Endodermal cell (in vitro differentiated cells): Measurements from ENCODE around the gene PLEKHA5. TPM values are rescaled to one million over a fixed set of nuclear protein-coding genes. Genes with fewer than 3 reads are reported as not detected.

Experiments
- DNase-seq: peaks from one replicate; pipeline ENCODE4 v3.0.0-alpha.2; 2017
- H3K27ac ChIP-seq: 2 replicates; pipeline ENCODE4 v1.5.1; 2013; ENCODE audit warnings: mild to moderate bottlenecking, low read depth, low read length, moderate library complexity
- H3K27me3 ChIP-seq: 2 replicates; pipeline ENCODE4 v1.6.1; 2013; ENCODE audit warnings: mild to moderate bottlenecking, low read length, moderate library complexity; ENCODE audit not compliant: insufficient read depth, control insufficient read depth, poor library complexity, severe bottlenecking
- H3K36me3 ChIP-seq: 2 replicates; pipeline ENCODE4 v1.7.0; 2013; ENCODE audit warnings: mild to moderate bottlenecking, low read length, moderate library complexity; ENCODE audit not compliant: control insufficient read depth, insufficient read depth
- H3K4me1 ChIP-seq: one replicate; pipeline ENCODE4 v1.7.0; 2013; ENCODE audit warnings: low read length; ENCODE audit not compliant: control insufficient read depth, insufficient read depth
- H3K4me3 ChIP-seq: 2 replicates; pipeline ENCODE4 v1.5.1; 2013; ENCODE audit warnings: mild to moderate bottlenecking, low read length, moderate library complexity
- H3K9ac ChIP-seq: 2 replicates; pipeline ENCODE4 v1.6.1; 2013; ENCODE audit warnings: mild to moderate bottlenecking, low read length, moderate library complexity; ENCODE audit not compliant: poor library complexity, severe bottlenecking; ENCODE audit errors: extremely low read depth
- H3K9me3 ChIP-seq: 2 replicates; pipeline ENCODE4 v1.6.1; 2013; ENCODE audit warnings: mild to moderate bottlenecking, low read length, moderate library complexity; ENCODE audit not compliant: control insufficient read depth
- H3K27ac Mint-ChIP-seq: 2 replicates; pipeline ENCODE4 v1.8.0; 2020; ENCODE audit warnings: mixed read lengths
- H3K27me3 Mint-ChIP-seq: 2 replicates; pipeline ENCODE4 v1.8.0; 2021; ENCODE audit warnings: mild to moderate bottlenecking, mixed read lengths; ENCODE audit not compliant: insufficient read depth
- H3K36me3 Mint-ChIP-seq: 2 replicates; pipeline ENCODE4 v1.8.0; 2020; ENCODE audit warnings: low read depth, mixed read lengths
- H3K4me1 Mint-ChIP-seq: 2 replicates; pipeline ENCODE4 v1.8.0; 2020; ENCODE audit warnings: mixed read lengths
- H3K4me3 Mint-ChIP-seq: 2 replicates; pipeline ENCODE4 v1.8.0; 2020; ENCODE audit warnings: mild to moderate bottlenecking, moderate library complexity, mixed read lengths
- H3K9me3 Mint-ChIP-seq: 2 replicates; pipeline ENCODE4 v1.8.0; 2020; ENCODE audit warnings: mild to moderate bottlenecking, mixed read lengths
- WGBS, 2 experiments: methylation state at CpG; one replicate each; pipeline versions ENCODE4 v1.1.5 to v1.1.7; 2013; ENCODE audit warnings: missing lambda C conversion rate in 2 of 2, mixed read lengths in 1 of 2; ENCODE audit not compliant: insufficient coverage in 1 of 2, insufficient read length in 1 of 2; 5-methylcytosine and 5-hydroxymethylcytosine counted together
- total RNA-seq, 2 donors: library from RNA; stranded (reverse); fragmentation: NEBNext Ultra II Directional in 1 of 2; extraction: Animal tissue kit (Norgen Biotek cat#: 25700) in 1 of 2; gene quantifications; 2 replicates in 1 of 2; 3 replicates in 1 of 2; pipeline ENCODE4 v1.2.1, GENCODE V29; 2021
- TF ChIP-seq, protein P1 (sequence below): fragments of 200-600 bp; sonication (generic); conservative IDR thresholded peaks from 2 replicates; pipeline ENCODE4 v1.5.0; 2021; ENCODE audit warnings: antibody characterized with exemption, mild to moderate bottlenecking

Gene PLEKHA5
- total RNA-seq, 2 donors from 2014 or later, result 48.5 to 139 TPM

DNA sequence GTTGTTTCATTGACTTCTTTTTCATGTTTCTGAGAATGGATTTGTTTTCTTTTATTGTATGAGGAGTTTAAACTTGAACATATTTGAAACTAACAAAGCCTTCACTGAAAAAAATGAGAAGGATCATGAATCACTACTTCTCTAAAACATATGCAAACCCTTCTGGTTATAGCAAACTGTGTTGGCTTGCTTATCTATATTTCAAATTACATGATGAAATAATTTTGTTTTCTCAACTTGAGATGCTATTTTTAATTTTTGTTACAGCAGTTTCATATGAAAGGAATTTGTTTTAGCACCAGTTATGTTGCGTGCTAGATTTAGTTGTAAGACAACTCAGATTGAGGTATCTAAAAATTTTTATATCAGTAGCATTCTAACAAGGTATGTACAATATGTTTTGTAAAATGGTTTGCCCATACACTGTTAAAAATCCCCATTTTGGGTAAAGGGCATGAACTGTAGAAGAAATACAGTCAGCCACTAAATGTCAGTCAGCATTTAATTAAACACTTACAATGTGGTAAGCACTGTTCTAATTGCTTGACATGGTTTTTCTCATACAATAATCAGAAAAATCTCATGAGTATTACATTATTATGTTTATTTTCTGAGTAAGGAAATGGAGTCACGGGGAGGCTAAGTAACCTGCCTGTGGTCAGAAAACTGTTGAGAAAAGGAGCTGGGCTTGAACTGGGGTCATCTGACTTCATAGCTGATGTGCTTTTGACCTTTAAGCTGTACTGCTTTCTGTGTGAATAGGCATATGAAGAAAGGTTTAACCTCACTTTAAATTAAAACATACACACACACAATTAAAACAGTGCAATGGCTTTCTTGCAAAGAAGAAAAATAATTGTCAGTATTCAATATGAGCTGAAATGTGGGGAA, 105.7 kb downstream of the PLEKHA5 start:
- no peak overlapping the region for H3K27ac Mint-ChIP-seq
- 89% methylated on average over 2 of the region's 2 CpGs; no CpG with 5 or more reads in 1 of the 2 experiments for WGBS, 2 experiments
- peaks cover 52% of the 10 kb centered on the region for H3K4me1 Mint-ChIP-seq
- TF ChIP-seq, protein P1, sequence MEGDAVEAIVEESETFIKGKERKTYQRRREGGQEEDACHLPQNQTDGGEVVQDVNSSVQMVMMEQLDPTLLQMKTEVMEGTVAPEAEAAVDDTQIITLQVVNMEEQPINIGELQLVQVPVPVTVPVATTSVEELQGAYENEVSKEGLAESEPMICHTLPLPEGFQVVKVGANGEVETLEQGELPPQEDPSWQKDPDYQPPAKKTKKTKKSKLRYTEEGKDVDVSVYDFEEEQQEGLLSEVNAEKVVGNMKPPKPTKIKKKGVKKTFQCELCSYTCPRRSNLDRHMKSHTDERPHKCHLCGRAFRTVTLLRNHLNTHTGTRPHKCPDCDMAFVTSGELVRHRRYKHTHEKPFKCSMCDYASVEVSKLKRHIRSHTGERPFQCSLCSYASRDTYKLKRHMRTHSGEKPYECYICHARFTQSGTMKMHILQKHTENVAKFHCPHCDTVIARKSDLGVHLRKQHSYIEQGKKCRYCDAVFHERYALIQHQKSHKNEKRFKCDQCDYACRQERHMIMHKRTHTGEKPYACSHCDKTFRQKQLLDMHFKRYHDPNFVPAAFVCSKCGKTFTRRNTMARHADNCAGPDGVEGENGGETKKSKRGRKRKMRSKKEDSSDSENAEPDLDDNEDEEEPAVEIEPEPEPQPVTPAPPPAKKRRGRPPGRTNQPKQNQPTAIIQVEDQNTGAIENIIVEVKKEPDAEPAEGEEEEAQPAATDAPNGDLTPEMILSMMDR, result no peak
- peaks cover 6% of the 10 kb centered on the region for H3K36me3 ChIP-seq
- no peak for DNase-seq
- peaks cover 12% of the 10 kb centered on the region for H3K9me3 ChIP-seq
- H3K27me3 ChIP-seq, result no peaks in the 10 kb centered on the region
- H3K4me3 Mint-ChIP-seq, result no peak overlapping the region
- no peaks in the 10 kb centered on the region for H3K27me3 Mint-ChIP-seq
- H3K9me3 Mint-ChIP-seq, result peaks cover 9% of the 10 kb centered on the region
- peaks cover 4% of the 10 kb centered on the region for H3K4me1 ChIP-seq
- no peak overlapping the region for H3K27ac ChIP-seq
- H3K9ac ChIP-seq, result no peak overlapping the region
- no peak overlapping the region for H3K4me3 ChIP-seq
- H3K36me3 Mint-ChIP-seq, result peaks cover 11% of the 10 kb centered on the region

DNA sequence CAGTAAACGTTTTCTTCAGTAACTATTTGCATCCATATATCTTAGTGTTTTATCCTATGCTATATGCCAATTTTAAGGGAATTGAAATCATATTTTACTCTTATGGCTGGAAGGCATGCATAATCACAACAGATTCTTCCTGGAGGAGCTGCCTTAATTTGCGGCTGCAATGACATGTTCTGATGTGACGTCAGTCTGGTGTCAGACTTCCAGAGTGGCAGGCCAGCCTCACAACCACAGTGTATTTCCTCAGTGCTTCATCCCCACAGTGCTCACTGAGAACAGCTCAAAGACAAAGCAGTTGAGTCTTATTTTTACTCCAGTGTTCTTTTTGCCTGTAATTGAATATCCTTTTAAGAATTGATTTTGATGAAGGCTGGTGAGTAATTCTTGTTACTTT, 107.1 kb downstream of the PLEKHA5 start:
- Histone ChIP-seq H3K4me1 (peaks cover 4% of the 10 kb centered on the region), H3K36me3 (no peaks in the 10 kb centered on the region), H3K27me3 (no peaks in the 10 kb centered on the region), H3K4me3 (no peak overlapping the region), H3K27ac (no peak overlapping the region), H3K9me3 (peaks cover 4% of the 10 kb centered on the region), H3K9ac (no peak overlapping the region)
- DNase-seq, result no peak
- no peak overlapping the region for H3K27ac Mint-ChIP-seq
- H3K36me3 Mint-ChIP-seq, result peaks cover 7% of the 10 kb centered on the region
- 90 to 94% methylated on average over 2 of the region's 3 CpGs for WGBS, 2 experiments
- H3K9me3 Mint-ChIP-seq, result no peaks in the 10 kb centered on the region
- TF ChIP-seq, protein P1, result no peak
- H3K27me3 Mint-ChIP-seq, result no peaks in the 10 kb centered on the region
- peaks cover 52% of the 10 kb centered on the region for H3K4me1 Mint-ChIP-seq
- H3K4me3 Mint-ChIP-seq, result no peak overlapping the region

DNA sequence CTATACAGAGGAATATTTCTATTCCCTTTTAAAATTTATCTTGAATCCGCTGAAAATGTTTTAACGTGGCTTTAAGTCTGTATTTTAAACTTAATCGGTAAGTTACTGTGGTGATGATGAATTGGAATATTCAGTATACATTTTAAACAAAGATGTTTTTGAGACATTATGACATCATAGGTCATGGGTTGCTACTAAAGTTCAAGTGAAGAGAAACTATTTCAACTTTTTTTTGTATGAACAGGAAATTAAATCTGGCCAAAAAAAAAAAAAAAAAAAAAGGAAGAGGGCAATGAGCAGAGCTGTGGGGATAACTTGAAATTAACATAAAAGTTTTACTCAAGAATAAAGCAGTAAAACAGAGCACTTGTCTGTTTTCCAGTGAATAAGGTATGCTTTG, 109.0 kb downstream of the PLEKHA5 start:
- DNase-seq, result no peak
- Mint-ChIP-seq H3K4me3 (no peak overlapping the region), H3K4me1 (peaks cover 42% of the 10 kb centered on the region), H3K27me3 (no peaks in the 10 kb centered on the region), H3K9me3 (no peaks in the 10 kb centered on the region), H3K27ac (no peak overlapping the region), H3K36me3 (peaks cover 7% of the 10 kb centered on the region)
- 96% methylated on average over 3 of the region's 3 CpGs; no CpG with 5 or more reads in 1 of the 2 experiments for WGBS, 2 experiments
- H3K27ac ChIP-seq, result no peak overlapping the region
- no peak overlapping the region for H3K4me3 ChIP-seq
- no peaks in the 10 kb centered on the region for H3K9me3 ChIP-seq
- H3K27me3 ChIP-seq, result no peaks in the 10 kb centered on the region
- H3K36me3 ChIP-seq, result no peaks in the 10 kb centered on the region
- TF ChIP-seq, protein P1, result no peak
- H3K4me1 ChIP-seq, result peaks cover 4% of the 10 kb centered on the region
- no peak overlapping the region for H3K9ac ChIP-seq
